Measurements from ENCODE around the gene CABP2.

CABP2 gene

GRCh38 chr11:67508486-67509121 is 14.6 kb downstream of the CABP2 start (continued):
- no peak for TF ChIP-seq ZBTB44 (tag by site-specific recombination; IDR thresholded peaks at IDR 0.05)
- no peak for TF ChIP-seq ZNF211 (tag by site-specific recombination; IDR thresholded peaks at IDR 0.05; ENCODE audit: low read depth)
- TF ChIP-seq PATZ1 (tag by site-specific recombination; IDR thresholded peaks at IDR 0.05): peak; percentile 94
- 0 out of 2 replicates have a peak, but pooled peaks have one; percentile 23 for TF ChIP-seq KLF7 (tag by site-specific recombination; IDR thresholded peaks at IDR 0.05; ENCODE audit: borderline replicate concordance)
- no peak for TF ChIP-seq PRDM4 (tag by site-specific recombination; IDR thresholded peaks at IDR 0.05)
- TF ChIP-seq MEIS1 (CRISPR knock-in tag; IDR thresholded peaks at IDR 0.05; ENCODE audit: borderline replicate concordance): no peak
- no peak for TF ChIP-seq ZNF148 (tag by site-specific recombination; IDR thresholded peaks at IDR 0.05; ENCODE audit: borderline replicate concordance)
- no peak for TF ChIP-seq REPIN1 (tag by site-specific recombination; IDR thresholded peaks at IDR 0.05; ENCODE audit: low read depth)
- TF ChIP-seq ZNF394 (tag by site-specific recombination; IDR thresholded peaks at IDR 0.05; ENCODE audit: borderline replicate concordance): peak; percentile 15; the same call in 1 of the 2 replicates
- TF ChIP-seq ZNF16 (tag by site-specific recombination; IDR thresholded peaks at IDR 0.05; ENCODE audit: low read depth): no peak
- no peak for TF ChIP-seq HIC1 (tag by site-specific recombination; IDR thresholded peaks at IDR 0.05)
- peak; percentile 72; the same call in 1 of the 2 replicates for TF ChIP-seq ZBTB48 (tag by site-specific recombination; IDR thresholded peaks at IDR 0.05)
- TF ChIP-seq ZNF664 (tag by site-specific recombination; IDR thresholded peaks at IDR 0.05): 0 out of 2 replicates have a peak, but pooled peaks have one; percentile 13
- TF ChIP-seq ZNF629 (tag by site-specific recombination; IDR thresholded peaks at IDR 0.05): peak; percentile 98
- no peak for TF ChIP-seq ZNF292 (tag by site-specific recombination; IDR thresholded peaks at IDR 0.05; ENCODE audit: borderline replicate concordance, low read depth)
- TF ChIP-seq ZNF18 (tag by site-specific recombination; IDR thresholded peaks at IDR 0.05): no peak
- TF ChIP-seq ZNF785 (tag by site-specific recombination; IDR thresholded peaks at IDR 0.05): no peak
- TF ChIP-seq ZXDB (tag by site-specific recombination; IDR thresholded peaks at IDR 0.05): peak; percentile 55
- TF ChIP-seq ZFP41 (tag by site-specific recombination; IDR thresholded peaks at IDR 0.05; ENCODE audit: borderline replicate concordance): no peak
- TF ChIP-seq ZNF311 (tag by site-specific recombination; IDR thresholded peaks at IDR 0.05; ENCODE audit: borderline replicate concordance): no peak
- peak; percentile 52; the same call in 1 of the 2 replicates for TF ChIP-seq YY1 (tag by site-specific recombination; IDR thresholded peaks at IDR 0.05)
- TF ChIP-seq KLF9 (tag by site-specific recombination; IDR thresholded peaks at IDR 0.05; ENCODE audit: low read depth): peak; percentile 6; the same call in 1 of the 2 replicates
- TF ChIP-seq ZNF626 (tag by site-specific recombination; IDR thresholded peaks at IDR 0.05): no peak
- TF ChIP-seq ZNF837 (tag by site-specific recombination; IDR thresholded peaks at IDR 0.05): no peak

Data from HEK293 (cell line).